DOHH2 (cell line): ENCODE measurements around the gene PYGO2.
A peak's percentile ranks its signal among the peaks of the same experiment; 100 is the strongest.

Experiments
- H3F3A ChIP-seq: fragments of 200-600 bp; sonication (generic), shearing (Covaris generic); 2 replicates; pipeline ENCODE4 v1.6.0; 2016; ENCODE audit warnings: antibody characterized with exemption, mild to moderate bottlenecking; ENCODE audit not compliant: control insufficient read depth, insufficient read depth
- H3K27ac ChIP-seq: fragments of 200-600 bp; sonication (generic); 2 replicates; pipeline ENCODE4 v1.5.1; 2014; ENCODE audit warnings: low read depth, mild to moderate bottlenecking, low read length, moderate library complexity
- H3K27me3 ChIP-seq: fragments of 200-600 bp; sonication (generic); 2 replicates; pipeline ENCODE4 v1.6.1; 2014; ENCODE audit warnings: mild to moderate bottlenecking, low read length, mixed read lengths; ENCODE audit not compliant: control insufficient read depth
- H3K36me3 ChIP-seq: fragments of 200-600 bp; sonication (generic); 2 replicates; pipeline ENCODE4 v1.6.1; 2014; ENCODE audit warnings: mild to moderate bottlenecking, low read length, moderate library complexity, mixed read lengths; ENCODE audit not compliant: control insufficient read depth
- H3K4me1 ChIP-seq: fragments of 200-600 bp; sonication (generic); 2 replicates; pipeline ENCODE4 v1.6.1; 2014; ENCODE audit warnings: mild to moderate bottlenecking, low read length, mixed read lengths; ENCODE audit not compliant: control insufficient read depth
- H3K4me2 ChIP-seq: fragments of 200-600 bp; sonication (generic); 2 replicates; pipeline ENCODE4 v1.6.0; 2014; ENCODE audit warnings: mild to moderate bottlenecking, low read length, moderate library complexity
- H3K4me3 ChIP-seq: fragments of 200-600 bp; sonication (generic); 2 replicates; pipeline ENCODE4 v1.5.1; 2014; ENCODE audit warnings: mild to moderate bottlenecking, low read length, mixed read lengths
- H3K79me2 ChIP-seq: fragments of 200-600 bp; sonication (generic); 2 replicates; pipeline ENCODE4 v1.6.1; 2014; ENCODE audit warnings: mild to moderate bottlenecking, low read length, mixed read lengths; ENCODE audit not compliant: control insufficient read depth
- H3K9me2 ChIP-seq: fragments of 200-600 bp; sonication (generic); replicated peaks from 2 replicates; pipeline ENCODE4 v1.6.1; 2014; ENCODE audit warnings: mild to moderate bottlenecking, low read length, mixed read lengths; ENCODE audit not compliant: control insufficient read depth
- H3K9me3 ChIP-seq: fragments of 200-600 bp; sonication (generic); 2 replicates; pipeline ENCODE4 v1.6.1; 2014; ENCODE audit warnings: antibody characterized with exemption, low read length, mixed read lengths; ENCODE audit not compliant: control insufficient read depth, insufficient read depth
- H4K20me1 ChIP-seq: fragments of 200-600 bp; sonication (generic); 2 replicates; pipeline ENCODE4 v1.6.0; 2014; ENCODE audit warnings: low read depth, mild to moderate bottlenecking, antibody characterized with exemption, low read length, moderate library complexity; ENCODE audit not compliant: control insufficient read depth, insufficient read depth
- EZH2phosphoT487 ChIP-seq: fragments of 200-600 bp; sonication (generic); IDR thresholded peaks from 2 replicates; pipeline ENCODE4 v1.6.1; 2017; ENCODE audit warnings: borderline replicate concordance, mild to moderate bottlenecking, antibody characterized with exemption, low read length, moderate library complexity, mixed read lengths
- TF ChIP-seq, protein P1 (sequence below): fragments of 200-600 bp; sonication (generic); IDR thresholded peaks from one replicate; pipeline ENCODE4 v1.5.1; 2014; ENCODE audit warnings: antibody characterized with exemption, mild to moderate bottlenecking, low read depth, low read length; ENCODE audit not compliant: poor library complexity, severe bottlenecking

The PYGO2 gene, protein sequence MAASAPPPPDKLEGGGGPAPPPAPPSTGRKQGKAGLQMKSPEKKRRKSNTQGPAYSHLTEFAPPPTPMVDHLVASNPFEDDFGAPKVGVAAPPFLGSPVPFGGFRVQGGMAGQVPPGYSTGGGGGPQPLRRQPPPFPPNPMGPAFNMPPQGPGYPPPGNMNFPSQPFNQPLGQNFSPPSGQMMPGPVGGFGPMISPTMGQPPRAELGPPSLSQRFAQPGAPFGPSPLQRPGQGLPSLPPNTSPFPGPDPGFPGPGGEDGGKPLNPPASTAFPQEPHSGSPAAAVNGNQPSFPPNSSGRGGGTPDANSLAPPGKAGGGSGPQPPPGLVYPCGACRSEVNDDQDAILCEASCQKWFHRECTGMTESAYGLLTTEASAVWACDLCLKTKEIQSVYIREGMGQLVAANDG

DNA sequence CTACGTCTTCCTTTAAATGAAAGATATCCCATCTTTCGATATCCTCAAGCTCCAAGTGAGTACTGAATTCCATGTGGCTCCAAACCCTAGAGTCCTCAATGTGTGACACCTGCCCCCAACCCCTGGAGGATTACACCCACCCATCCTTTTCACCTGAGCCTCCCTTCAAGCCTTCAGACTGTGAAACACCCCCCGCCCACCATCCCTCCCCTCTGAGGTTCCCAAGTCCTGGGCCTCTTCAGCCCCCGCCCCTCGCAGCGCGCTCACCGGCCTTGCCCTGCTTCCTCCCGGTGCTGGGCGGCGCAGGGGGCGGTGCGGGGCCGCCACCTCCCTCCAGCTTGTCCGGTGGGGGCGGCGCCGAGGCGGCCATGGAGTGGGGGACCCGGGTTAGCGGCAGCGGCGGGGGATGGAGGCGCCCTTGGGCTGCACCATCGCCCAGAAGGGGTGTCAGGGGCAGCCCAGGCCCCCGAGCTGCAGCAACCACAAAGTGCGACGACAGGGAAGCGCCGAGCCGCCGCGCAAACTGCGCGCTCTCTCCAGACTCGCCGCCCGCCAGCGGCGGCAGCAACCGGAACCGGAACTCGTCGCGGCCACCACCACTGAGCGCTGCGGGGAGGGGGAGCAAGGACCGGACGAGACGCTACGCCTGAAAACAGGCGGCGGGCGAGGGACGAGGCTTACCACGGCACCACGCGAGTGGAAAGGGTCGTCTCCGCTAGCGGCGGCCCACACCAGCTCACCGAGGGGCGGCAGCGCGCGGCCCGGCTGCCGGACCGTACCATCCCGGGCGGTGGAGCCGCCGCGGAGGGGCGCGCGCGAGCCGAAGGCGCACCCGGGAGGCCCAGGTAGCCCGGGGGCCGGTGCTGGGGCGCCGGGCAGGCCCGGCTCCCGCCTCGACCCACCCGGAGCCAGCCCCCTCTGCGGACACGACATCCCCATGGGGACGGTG, at the start of gene PYGO2:
Gene PYGO2, minus strand, starts transcription at position 576 of the 949 bp plus-strand sequence. Its CDS starts 206 bp downstream, at position 370.
- H3K27ac ChIP-seq = peak within 1 kb of the TSS; percentile 71
- TF ChIP-seq, protein P1, sequence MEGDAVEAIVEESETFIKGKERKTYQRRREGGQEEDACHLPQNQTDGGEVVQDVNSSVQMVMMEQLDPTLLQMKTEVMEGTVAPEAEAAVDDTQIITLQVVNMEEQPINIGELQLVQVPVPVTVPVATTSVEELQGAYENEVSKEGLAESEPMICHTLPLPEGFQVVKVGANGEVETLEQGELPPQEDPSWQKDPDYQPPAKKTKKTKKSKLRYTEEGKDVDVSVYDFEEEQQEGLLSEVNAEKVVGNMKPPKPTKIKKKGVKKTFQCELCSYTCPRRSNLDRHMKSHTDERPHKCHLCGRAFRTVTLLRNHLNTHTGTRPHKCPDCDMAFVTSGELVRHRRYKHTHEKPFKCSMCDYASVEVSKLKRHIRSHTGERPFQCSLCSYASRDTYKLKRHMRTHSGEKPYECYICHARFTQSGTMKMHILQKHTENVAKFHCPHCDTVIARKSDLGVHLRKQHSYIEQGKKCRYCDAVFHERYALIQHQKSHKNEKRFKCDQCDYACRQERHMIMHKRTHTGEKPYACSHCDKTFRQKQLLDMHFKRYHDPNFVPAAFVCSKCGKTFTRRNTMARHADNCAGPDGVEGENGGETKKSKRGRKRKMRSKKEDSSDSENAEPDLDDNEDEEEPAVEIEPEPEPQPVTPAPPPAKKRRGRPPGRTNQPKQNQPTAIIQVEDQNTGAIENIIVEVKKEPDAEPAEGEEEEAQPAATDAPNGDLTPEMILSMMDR = peak; percentile 77
- TF ChIP-seq EZH2phosphoT487 = no peak
- no peaks in the 10 kb centered on the region for H3K27me3 ChIP-seq
- H3K9me2 ChIP-seq = no peaks in the 10 kb centered on the region
- H3K4me2 ChIP-seq = peak within 1 kb of the TSS; percentile 81
- H3K4me1 ChIP-seq = peaks cover 28% of the 10 kb centered on the region
- H3K4me3 ChIP-seq = peak within 1 kb of the TSS; percentile 80
- 0 out of 2 replicates have a peak, but pooled peaks cover 5% of the 10 kb centered on the region for H3F3A ChIP-seq
- no peaks in the 10 kb centered on the region for H4K20me1 ChIP-seq
- peaks cover 55% of the 10 kb centered on the region for H3K79me2 ChIP-seq
- H3K36me3 ChIP-seq = peaks cover 68% of the 10 kb centered on the region
- no peaks in the 10 kb centered on the region for H3K9me3 ChIP-seq

DNA sequence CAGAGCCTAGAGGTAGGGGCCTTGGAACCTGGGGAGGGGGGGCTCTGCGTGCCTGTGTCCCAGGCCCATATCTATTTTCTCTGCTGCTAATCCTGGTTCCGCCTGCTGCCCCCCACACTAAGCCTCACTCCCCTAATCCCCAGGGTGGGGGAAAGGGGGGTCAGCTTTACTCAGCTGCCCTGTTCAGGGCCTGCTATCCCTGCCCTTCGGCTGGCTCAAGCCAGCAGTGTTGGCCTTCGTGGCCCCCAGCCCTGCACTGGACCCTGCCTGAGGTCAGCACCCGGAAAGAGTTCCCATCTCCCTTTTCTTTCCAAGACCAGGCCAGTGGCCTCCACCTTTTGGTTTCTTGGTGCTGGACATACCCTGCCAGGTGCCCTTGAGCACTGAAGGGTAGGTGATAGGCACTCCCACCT, 49.4 kb upstream of the PYGO2 start:
- Histone ChIP-seq H3K9me3 (no peaks in the 10 kb centered on the region), H3K27me3 (no peaks in the 10 kb centered on the region), H3K4me3 (no peak overlapping the region), H3F3A (peaks cover 23% of the 10 kb centered on the region), H3K4me1 (peaks cover 90% of the 10 kb centered on the region), H3K9me2 (no peaks in the 10 kb centered on the region), H3K27ac (no peak overlapping the region), H4K20me1 (no peaks in the 10 kb centered on the region), H3K4me2 (no peak overlapping the region; the same call in 1 of the 2 replicates), H3K36me3 (peaks cover 19% of the 10 kb centered on the region), H3K79me2 (0 out of 2 replicates have a peak, but pooled peaks cover 3% of the 10 kb centered on the region)
- no peak for TF ChIP-seq EZH2phosphoT487
- TF ChIP-seq, protein P1 = no peak

DNA sequence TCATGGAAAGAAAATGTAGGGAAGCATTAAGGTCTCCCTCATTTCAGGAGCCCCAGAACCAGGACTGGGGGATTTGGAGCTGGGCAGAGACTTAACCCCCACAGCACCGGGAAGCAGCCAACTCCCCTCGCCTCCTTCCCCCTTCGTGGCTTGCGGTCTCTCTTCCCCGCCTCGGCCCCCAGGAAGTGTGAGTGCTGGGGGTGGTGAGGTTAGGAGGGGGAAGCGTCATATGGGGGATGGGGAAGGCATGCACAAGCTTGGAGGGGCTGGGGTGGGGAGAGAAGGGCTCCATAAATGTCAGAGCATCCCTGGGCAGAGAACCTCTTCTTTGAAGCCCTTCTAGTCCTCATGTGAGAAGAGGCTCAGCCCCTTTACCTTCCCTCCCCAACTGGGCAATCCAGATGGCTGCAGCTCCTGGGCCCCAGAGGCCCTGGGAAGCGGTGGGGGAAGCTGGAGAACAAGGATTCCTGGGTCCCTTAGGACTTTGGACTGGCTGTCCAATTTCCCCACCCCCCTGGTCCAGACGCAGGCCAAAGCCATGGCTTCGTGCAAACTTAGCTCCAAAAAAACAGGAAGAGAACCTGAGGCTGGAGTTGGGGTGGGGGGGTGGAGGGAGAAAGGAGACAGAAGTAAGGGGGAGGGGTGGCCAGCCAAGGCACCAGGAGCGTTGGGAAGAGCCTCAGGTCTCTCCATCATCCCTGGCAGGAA, 48.8 kb upstream of the PYGO2 start:
- Histone ChIP-seq H3F3A (peaks cover 26% of the 10 kb centered on the region), H3K4me1 (peaks cover 90% of the 10 kb centered on the region), H3K79me2 (peaks cover 4% of the 10 kb centered on the region; the same call in 1 of the 2 replicates), H3K9me2 (no peaks in the 10 kb centered on the region), H4K20me1 (no peaks in the 10 kb centered on the region), H3K4me2 (peak overlapping the region; percentile 53), H3K27me3 (no peaks in the 10 kb centered on the region), H3K27ac (no peak overlapping the region), H3K9me3 (no peaks in the 10 kb centered on the region), H3K4me3 (peak overlapping the region; percentile 27; the same call in 1 of the 2 replicates), H3K36me3 (peaks cover 13% of the 10 kb centered on the region)
- no peak for TF ChIP-seq EZH2phosphoT487
- TF ChIP-seq, protein P1 = no peak
